GM19467 (cell line): ENCODE results near the gene ANXA6.

Source experiments
- ATAC-seq: cut with Tn5 transposase; IDR thresholded peaks from one replicate; pipeline ENCODE4 v1.9.1; 2021; ENCODE audit warnings: mild to moderate bottlenecking, moderate library complexity; ENCODE audit not compliant: unreplicated experiment

ANXA6 gene

GRCh38 chr5:151106043-151106442 is 51.5 kb downstream of the ANXA6 start:
- ATAC-seq = no peak

GRCh38 chr5:151105561-151105960 is 52.0 kb downstream of the ANXA6 start:
- ATAC-seq = no peak

- ATAC-seq = no peak
Measured at GRCh38 chr5:151104795-151105194, 52.8 kb downstream of the ANXA6 start.

- no peak for ATAC-seq
Measured at GRCh38 chr5:151101746-151102145, 55.8 kb downstream of the ANXA6 start.

GRCh38 chr5:151101151-151101550 is 56.4 kb downstream of the ANXA6 start:
- no peak for ATAC-seq

- no peak for ATAC-seq
Measured at GRCh38 chr5:151100681-151101080, 56.9 kb downstream of the ANXA6 start.

- no peak for ATAC-seq
Measured at GRCh38 chr5:151098768-151099121, 58.8 kb downstream of the ANXA6 start.

GRCh38 chr5:151097820-151098767 is 59.5 kb downstream of the ANXA6 start:
- ATAC-seq = peak; percentile 44

- no peak for ATAC-seq
Measured at GRCh38 chr5:151097061-151097460, 60.5 kb downstream of the ANXA6 start.

GRCh38 chr5:151096001-151096373 is 61.6 kb downstream of the ANXA6 start:
- ATAC-seq = no peak

- ATAC-seq = no peak
Measured at GRCh38 chr5:151095341-151096000, 62.1 kb downstream of the ANXA6 start.

GRCh38 chr5:151094852-151095245 is 62.7 kb downstream of the ANXA6 start:
- no peak for ATAC-seq

GRCh38 chr5:151094030-151094851 is 63.3 kb downstream of the ANXA6 start:
- ATAC-seq = peak; percentile 65

- ATAC-seq = no peak
Measured at GRCh38 chr5:151093476-151093889, 64.1 kb downstream of the ANXA6 start.

- no peak for ATAC-seq
Measured at GRCh38 chr5:151092762-151093161, 64.8 kb downstream of the ANXA6 start.

GRCh38 chr5:151089726-151090125 is 67.9 kb downstream of the ANXA6 start:
- no peak for ATAC-seq

- no peak for ATAC-seq
Measured at GRCh38 chr5:151088986-151089385, 68.6 kb downstream of the ANXA6 start.

- no peak for ATAC-seq
Measured at GRCh38 chr5:151087486-151087885, 70.1 kb downstream of the ANXA6 start.

GRCh38 chr5:151086905-151087360 is 70.6 kb downstream of the ANXA6 start:
- peak; percentile 69 for ATAC-seq

GRCh38 chr5:151086192-151086869 is 71.2 kb downstream of the ANXA6 start:
- ATAC-seq = no peak
